Body of pancreas (tissue), 4 donors: Measurements from ENCODE around the gene ANKRD23.

Experiments used
- CTCF ChIP-seq, 7 experiments: fragments of 450-650 bp in 4 of 7; fragments of 200-600 bp in 3 of 7; sonication (generic) in 3 of 7; IDR thresholded peaks; one replicate each; pipeline ENCODE4 v1.5.1; 2016 to 2019; ENCODE audit warnings: antibody characterized with exemption in 7 of 7
- POLR2A ChIP-seq, 3 donors: fragments of 450-650 bp; IDR thresholded peaks; one replicate each; pipeline ENCODE4 v1.6.1; 2016; ENCODE audit warnings: antibody characterized with exemption in 3 of 3, mild to moderate bottlenecking in 2 of 3

GRCh38 chr2:96832408-96832753 is 11.4 kb downstream of the ANKRD23 start:
- TF ChIP-seq CTCF (IDR thresholded peaks at IDR 0.05) (no peak), POLR2A (IDR thresholded peaks at IDR 0.05) (no peak)
